Stimulated activated CD4-positive, alpha-beta T cell treated with anti-CD3 and anti-CD28 coated beads, Interleukin-12 subunit alpha, Interleukin-12 subunit beta, amount 100 ng/mL, for 24 hours (primary cell): Measurements from ENCODE around the gene PRSS57.

ENCODE experiments used
- DNase-seq, 2 experiments: peaks; one replicate each; pipeline ENCODE4 v3.0.0-alpha.2; 2020; ENCODE audit warnings: low read depth in 2 of 2

Gene PRSS57

DNA sequence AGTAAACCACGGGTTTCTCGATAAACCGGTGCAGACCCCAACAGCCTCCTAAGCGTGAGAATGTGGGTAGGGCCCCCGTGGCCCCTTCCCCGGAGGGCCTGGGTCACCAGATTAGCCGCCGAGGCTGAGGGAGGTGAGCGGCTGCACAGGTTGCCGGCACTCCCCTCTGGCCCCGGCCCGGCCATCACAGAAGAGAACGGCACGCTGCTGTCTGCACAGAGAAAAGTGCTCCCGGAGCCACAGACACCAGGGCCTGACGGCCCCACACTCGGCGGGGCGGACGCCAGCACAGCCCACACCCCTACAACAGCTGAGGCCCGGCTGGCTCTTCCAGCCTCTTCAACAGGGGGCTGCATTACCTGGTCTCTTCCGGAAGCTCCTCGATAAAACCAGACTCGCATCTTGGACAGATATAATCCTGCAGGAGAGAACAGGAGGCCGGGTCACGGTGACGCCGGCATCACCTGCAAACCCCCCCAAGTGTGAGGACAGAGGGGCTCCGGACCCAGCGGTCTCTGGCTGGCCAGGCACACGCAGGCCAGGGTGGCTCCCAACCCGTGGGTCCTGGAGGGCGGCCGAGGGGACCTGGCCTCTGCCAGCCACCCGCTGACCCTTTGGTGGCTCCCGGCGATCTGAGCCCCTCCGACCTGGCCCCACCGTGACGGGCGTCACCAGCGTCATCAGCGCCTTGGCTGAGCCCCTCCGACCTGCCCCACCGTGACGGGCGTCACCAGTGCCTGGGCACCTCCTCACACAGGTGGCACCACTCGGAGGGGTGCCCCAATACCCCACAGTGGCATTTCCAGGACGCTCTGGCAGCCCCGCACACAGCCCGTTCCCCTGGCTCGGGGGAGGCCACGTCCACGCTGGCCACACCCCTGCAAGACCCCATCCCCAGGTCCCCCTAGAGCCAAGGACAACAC, 42.5 kb downstream of the PRSS57 start:
- DNase-seq, result no peak

DNA sequence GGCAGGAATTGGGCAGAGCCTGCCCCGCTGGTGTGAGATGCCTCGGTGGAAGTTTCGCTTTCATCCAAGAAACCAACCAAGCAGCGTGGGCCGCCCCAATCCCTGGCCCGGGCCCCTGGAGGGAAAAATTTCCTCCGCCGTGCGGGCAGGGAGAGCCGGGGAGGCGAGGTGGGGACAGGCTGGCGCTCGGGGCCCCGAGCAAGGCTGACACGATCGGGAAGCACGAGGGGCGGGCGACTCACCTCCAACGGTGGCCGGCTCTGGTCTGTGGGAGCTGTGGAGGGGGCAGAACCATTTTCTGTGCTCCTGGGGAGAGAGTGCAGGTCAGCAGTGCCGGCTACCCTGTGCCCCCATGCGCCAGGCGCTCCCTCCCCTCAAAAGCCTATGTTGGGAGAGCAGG, 43.3 kb downstream of the PRSS57 start:
- DNase-seq, result no peak

DNA sequence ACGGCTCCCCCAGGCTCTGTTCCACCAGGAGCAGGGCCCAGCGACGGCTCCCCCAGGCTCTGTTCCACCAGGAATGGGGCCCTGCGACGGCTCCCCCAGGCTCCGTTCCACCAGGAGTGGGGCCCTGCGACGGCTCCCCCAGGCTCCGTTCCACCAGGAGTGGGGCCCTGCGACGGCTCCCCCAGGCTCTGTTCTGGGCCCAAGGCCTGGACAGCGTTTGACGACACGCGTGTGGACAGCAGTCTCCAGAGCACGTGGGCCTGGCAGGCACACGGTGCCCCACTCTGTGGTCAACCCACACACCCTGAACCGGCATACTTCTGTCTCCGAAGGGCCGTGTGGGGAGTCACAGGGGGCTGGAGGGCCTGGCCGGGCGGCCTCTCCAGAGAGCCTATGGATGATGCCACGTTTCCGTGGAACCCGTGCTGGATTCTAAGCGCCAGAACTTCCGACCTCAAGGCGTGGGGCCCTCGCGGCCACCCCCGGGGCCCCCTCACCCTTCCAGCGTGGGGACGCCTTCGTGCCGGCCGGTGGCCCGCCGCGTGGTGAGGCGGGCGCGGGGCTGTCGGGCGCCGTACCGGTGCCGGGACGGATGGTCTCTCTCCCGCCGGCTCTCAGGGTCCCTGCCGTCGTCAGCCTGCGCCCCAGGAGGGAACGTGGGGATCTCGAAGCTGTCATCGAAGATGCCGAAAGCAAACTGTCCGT, 44.0 kb downstream of the PRSS57 start:
- no peak for DNase-seq

DNA sequence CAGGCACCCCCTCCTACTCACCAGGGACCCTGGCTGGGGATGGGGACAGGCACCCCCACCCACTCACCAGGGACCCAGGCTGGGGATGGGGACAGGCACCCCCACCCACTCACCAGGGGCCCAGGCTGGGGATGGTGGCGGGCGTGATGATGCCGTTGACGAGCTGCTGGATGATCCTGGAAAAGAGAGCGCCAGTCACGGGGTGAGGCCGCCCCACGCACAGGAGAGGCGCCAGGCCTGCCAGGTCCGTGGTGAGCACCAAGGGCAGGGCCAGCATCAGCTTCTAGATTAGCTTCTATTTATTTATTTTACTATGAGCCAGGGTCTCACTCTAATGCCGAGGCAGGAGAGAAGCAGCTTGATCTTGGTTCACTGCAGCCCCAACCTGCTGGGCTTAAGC, 45.1 kb downstream of the PRSS57 start:
- no peak for DNase-seq

DNA sequence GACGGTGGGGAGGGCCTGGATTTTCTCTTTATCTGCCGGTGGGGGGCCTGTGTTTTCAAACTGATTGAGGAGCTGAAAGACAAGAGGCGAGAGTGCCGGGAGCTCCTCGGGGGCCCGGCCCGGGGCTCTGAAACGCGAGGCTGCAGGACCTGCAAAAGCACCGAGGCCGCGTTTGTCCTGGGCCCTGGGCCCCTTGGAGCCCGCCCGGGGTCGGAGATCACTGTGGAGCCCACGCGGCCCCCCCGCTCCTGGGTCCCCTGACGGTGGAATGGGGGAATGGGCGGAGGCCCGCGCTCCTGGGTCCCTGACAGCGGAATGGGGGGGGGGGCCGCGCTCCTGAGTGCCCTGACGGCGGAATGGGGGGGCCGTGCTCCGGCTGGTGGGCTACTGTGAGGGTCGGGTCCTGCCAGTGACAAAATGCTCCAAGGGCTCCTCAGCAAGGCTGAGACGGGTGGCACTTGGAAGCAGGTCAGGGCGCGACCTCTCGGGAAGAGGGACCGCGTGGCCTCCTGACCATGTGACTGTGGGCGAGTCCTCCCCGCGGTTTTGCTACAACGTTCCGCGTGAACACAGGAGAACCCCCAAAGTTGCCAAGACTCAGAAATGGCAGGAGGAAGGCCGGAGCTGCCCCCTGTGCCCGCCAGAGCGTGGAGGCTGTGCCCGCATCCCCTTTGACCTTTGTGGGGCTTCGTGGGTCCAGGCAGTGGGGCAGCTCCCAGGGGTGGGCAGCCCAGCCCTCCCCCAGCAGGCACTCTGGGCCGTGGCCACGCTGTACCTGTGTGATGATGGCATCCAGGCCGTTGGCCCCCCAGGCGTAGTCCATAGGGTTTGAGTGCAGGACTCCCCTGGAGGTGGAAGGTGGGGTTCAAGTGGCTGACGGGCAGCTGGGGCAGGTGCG, 46.1 kb downstream of the PRSS57 start:
- no peak for DNase-seq

DNA sequence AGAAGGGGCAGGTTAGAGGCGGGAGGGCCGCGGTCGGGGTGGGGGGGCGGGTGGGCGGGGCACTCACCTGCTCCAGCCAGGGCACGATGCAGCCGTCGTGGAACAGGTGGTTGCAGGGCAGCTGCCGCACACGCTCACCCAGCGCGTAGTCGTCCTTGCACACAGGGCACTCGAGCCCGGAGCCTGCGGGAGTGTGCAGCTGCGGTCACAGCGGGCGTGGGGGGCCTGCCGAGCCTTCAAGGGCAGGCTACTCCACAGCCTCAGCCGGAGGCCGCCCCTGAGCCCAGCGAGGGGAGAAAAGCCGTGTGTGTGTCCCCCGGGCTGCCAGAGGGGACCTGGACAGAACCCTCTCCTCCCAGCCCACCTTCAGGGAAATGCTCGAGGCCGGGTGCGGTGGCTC, 46.9 kb downstream of the PRSS57 start:
- DNase-seq, result no peak

DNA sequence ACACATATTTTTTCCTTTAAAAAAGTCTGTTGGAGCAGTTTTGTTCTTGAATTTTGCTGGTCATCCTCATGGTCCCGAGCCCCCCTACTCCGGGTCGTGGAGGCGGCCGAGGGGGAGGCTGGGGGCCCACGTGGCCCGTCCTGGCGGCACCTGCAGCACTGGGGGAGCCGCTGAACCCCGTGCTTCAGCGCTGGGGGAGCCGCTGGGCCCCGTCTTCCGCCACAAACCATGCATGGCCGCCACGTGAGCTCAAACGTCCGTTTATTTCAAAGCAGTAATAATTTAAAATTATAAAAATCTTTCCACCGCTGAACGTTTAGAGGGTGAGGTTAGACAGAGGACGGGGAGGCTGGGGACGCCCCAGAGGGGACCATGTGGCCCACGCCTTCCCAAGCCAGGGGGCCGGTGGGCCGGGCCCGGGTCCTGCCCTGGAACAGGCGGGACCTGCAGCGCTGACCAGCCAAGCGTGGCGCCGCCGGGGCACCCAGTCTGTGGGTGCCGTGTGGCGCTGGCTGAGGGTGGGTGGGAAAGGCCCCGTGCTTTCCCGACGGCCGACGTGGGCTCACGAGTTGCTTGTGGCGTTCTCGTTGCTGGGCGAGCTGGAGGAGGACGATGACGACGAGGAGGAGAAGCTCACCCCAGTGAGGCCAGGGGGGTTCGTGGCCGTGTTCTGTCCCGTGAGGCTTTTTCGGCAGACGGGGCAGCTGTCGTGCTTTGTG, 47.5 kb downstream of the PRSS57 start:
- DNase-seq, result no peak

DNA sequence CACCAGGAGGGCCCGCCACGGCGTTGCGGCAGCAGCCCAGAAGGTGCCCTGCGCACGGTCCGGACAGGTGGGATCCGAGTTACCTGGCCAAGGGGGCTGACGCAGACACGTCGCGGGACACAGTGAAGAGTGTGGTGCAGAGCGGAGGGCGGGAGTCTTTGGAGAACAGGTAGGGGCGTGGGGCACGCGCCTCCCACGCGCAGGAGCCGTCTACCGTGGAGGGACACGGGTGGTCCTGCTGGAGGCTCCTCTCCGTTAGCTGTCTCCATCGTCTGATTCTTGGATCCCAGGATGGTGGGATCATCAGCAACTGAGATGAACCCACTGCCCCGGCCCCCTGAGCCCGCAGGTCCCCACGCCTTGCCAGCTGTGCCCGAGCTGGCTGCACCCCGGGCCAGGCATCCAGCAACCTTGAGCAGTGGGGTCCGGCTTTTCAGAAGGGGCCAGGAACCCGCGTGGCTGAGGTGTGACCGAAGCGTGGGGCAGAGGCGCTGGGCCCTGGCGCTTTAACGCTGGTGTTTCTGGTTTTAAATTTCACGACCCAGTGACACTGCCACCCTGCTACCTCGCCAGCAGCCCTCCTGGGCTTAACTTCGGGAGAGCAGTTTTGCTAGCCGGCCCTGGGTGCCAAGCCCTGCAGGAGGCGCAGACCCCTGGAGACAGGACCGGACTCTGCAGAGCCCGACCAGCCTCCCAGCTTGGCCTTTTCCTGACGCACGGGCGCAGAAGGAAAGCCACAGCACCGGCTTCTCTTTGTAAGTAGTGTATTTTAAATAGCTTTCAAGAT, 48.3 kb downstream of the PRSS57 start:
- DNase-seq, result no peak

DNA sequence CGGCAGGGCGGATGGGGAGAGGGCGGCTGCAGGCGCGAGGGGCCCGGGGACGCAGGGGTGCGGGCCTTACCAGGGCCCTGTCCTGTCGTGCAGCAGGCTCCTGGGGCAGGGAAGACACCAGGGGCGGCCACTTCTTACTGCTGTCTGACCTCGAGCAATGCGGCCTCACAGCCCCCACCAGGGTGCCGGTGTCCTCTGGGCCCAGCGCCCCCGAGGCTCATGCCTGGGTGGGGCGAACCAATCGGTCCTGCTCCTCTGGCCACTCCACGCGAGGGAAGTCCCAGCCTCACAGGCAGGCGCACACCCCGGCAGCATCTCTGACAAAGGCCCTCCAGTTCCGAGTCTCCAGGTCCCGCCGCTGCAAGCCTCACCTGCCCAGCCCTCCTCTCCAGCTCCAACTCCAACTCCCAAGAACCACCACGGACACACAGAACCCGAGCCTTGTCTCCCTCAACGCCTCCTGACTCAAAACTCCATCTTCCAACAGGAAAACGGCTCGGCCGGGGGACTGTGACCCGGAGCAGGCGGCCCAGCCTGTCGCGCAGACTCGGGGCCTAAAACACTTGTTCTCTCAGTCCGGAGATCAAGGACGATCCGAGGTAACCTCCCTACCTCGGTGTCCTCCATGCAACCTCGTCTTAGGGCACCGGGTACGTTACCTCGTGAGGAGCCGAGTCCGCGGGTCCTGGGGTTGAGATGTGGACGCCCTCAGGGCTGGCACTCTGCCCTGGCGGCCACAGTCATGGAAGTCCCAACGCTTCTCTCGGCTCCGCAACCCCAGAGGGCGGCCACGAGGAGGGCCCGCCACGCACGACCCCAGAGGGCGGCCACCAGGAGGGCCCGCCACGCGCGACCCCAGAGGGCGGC, 49.1 kb downstream of the PRSS57 start:
- no peak for DNase-seq

DNA sequence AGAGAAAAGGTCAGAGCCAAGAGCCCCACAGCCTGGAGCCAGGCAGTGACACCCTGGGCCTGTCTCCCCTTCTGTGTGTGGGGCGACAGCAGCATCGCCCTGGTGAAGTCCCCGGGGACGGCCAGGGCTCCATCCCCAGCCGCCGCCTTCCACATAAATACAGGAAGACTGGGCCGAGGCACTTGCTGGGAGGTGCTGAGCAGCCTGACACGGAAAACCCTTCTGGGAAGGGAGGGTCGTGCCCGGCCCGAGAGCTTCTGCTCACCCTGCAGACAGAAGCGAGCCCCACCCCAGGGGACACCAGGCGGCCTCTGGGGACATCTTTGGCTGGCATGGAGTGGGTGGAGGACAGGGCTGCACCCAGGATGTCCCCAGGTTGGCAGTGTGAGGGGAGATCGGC, 50.5 kb downstream of the PRSS57 start:
- no peak for DNase-seq

DNA sequence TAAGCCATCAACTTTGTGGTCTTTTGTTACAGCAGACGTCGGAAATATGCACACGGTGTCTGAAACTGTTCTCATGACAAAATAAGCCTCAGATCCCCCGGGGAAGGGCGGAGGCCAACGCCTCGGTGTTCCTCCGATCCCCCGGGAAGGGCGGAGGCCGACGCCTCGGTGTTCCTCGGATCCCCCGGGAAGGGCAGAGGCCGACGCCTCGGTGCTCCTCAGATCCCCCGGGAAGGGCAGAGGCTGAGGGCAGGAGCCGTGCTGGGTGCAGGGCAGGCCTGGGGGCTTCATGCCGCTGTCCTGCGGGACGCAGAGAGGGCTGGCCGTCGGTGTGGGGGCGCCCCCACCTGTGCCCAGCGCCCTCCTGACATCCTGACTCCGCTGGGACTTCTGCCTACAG, 50.9 kb downstream of the PRSS57 start:
- no peak for DNase-seq

DNA sequence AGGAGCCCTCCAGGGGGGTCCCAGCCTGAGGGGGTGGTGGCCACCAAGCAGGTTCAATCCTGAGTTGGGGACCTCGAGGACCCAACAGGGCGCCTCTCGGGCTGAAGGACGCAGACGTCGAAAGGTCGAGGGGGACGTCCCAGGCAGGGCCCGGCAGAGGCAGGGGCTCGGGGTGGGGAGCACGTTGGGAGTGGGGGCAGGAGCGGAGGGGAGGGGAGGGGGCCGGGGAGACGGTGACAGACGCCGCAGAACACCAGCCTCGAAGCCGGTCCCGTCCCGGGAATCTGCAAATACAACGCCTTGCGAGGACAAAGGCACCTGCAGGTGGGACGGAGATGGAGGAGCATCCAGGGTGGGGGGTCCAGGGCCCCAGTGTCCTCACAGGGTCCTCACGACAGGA, 51.5 kb downstream of the PRSS57 start:
- DNase-seq, result no peak

DNA sequence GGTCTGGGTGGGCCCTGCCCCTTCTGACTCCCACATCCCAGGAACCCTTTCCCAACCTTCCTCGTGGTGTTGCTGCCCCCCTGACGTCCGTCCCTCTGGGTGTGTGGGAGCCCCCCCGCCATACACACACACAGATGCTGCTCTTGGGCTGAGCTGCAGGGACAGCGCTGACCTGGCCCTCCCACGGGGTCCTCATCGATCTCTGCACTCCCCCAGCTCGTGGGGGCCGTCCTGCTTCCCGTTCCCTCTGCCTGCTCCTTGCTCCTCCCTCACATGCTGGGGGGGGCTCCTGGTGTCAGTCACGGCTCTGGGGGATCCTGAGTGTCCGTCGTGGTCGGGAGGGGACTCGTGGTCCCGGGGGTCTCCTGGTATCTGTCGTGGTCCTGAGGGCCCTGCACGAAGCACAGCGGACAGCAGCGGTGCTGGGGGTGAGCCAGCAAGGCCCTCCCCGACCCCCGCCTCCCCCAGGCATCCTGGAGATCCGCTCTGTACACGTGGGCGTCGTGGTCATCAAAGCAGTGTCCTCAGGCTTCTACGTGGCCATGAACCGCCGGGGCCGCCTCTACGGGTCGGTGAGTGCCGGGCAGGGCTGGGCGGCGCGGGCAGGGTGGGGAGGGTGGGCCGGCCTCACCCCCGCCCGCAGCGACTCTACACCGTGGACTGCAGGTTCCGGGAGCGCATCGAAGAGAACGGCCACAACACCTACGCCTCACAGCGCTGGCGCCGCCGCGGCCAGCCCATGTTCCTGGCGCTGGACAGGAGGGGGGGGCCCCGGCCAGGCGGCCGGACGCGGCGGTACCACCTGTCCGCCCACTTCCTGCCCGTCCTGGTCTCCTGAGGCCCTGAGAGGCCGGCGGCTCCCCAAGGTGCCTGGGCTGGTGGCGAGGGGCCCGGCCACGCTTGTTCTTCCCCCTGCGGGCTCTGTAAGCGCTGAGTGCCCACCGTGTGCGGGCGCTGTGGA, 52.2 kb downstream of the PRSS57 start:
- DNase-seq, result no peak

DNA sequence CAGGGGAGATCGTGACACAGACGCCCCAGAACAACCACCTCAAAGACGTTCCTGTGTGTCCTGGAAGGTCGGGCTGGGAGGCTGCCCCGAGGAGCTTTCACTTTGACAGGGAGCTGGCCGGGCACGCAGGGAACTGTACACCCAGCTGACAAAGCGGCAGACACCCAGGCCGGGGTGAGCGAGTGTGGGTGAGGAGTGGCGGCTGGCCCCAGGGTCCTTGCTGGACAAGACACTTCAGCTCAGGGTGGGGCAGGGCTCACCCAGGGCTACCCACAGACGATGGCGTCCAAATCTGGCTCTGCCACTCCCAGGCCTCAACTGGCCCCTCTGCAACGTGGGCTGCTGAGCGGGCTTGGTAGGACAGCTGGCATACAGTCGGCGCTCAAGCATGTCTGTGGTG, 53.5 kb downstream of the PRSS57 start:
- no peak for DNase-seq

DNA sequence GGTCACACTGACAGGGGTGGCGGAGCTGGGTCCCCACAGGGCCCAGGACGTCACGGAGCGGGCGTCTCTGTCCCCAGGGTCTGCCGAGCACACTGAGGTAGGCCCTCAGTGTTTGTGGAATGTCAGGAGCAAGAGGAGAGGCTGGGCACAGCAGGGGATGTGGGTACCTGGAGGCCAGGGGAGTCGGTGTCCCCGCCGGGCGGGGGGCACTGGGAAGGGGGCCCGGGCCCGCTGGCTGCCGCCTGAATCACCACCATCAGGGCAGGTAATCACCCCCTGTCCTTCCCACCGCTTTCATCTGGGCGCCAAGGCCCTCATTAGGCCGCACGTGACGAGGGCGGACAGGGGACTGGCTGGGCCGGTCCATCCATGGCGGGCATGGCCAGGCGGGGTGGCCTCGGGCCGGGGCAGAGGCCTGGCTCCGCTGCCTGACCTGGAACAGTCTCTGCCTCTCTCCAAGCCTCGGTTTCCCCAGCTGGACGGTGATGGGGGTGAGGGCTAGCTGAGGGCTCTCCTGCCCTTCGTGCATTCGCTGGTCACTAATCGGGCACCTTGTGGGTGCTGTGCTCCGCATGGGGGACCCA, 54.6 kb downstream of the PRSS57 start:
- no peak for DNase-seq

DNA sequence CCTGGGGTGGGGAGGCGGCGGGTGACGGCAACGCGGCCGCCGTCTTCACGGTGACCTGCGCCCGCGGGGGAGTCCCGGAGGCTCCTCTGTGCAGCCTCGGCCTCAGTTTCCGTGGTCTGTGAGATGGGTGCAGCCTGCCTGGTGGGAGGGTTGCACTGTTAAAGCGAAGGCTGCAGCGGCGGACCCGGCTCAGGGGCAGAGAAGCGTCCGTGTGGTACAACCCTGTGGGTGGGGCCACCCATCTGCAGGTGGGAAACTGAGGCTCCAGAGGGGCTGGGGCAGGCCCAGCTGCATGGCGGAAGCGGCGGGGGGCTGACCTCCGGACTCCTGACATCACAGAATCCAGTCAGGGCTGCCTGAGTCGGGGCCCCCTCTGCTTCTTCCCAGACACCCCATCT, 55.1 kb downstream of the PRSS57 start:
- no peak for DNase-seq

DNA sequence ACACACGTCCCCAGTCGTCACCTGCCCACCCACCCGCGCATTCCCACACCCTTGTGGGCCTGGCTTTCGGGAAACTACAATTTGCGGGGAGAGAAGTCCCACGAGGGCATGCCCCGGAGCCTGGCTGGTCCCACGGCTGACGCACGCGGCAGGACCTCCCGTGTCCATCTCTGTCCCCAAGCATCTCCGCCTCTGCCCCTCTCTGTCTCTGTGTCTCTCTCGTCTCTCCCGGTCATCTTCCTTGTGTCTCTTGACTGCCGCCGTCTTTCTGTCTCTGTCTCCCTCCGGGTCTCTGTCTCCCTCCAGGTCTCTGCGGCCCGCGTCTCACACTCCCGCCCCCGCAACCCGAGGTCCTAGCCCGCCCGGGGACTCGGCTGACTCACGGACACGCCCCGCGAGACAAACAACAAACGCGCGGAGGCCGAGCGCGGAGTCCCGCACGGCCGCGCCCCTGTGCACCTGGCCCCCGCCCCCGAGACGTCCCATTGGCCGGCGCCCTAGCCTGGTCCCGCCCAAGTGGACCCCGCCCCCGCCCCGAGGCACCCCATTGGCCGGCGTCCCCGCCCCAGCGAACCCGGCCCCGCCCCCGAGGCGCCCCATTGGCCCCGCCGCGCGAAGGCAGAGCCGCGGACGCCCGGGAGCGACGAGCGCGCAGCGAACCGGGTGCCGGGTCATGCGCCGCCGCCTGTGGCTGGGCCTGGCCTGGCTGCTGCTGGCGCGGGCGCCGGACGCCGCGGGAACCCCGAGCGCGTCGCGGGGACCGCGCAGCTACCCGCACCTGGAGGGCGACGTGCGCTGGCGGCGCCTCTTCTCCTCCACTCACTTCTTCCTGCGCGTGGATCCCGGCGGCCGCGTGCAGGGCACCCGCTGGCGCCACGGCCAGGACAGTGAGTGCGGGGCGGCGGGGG, 55.7 kb downstream of the PRSS57 start, which contains the start of gene FGF22:
TSS of gene FGF22 (plus strand) at position 627 of the 908 bp plus-strand sequence. CDS start at position 674, 47 bp downstream.
- peak; percentile 89 to 93 for DNase-seq
